Psoas muscle (tissue), 8 donors: ENCODE data around the gene MOSPD2. TPM values are rescaled to one million over a fixed set of nuclear protein-coding genes. Genes with fewer than 3 reads are reported as not detected.

Source experiments
- ATAC-seq, 4 donors: fragments of 200-7000 bp; cut with Tn5 transposase; one replicate each; pipeline ENCODE4 v1.9.1; 2020; ENCODE audit warnings: moderate library complexity in 3 of 4, mild to moderate bottlenecking in 2 of 4
- DNase-seq, 2 donors: peaks; one replicate each; pipeline ENCODE4 v3.0.0-alpha.2; 2020
- H3K27ac ChIP-seq: fragments of 200-600 bp; one replicate; pipeline ENCODE4 v1.8.0; 2022
- H3K27me3 ChIP-seq, 3 donors: fragments of 200-600 bp in 1 of 3; one replicate each; pipeline versions ENCODE4 v1.6.1 to v1.8.0; 2013 to 2022; ENCODE audit warnings: low read length in 2 of 3, mild to moderate bottlenecking in 2 of 3, moderate library complexity in 1 of 3; ENCODE audit not compliant: insufficient read depth in 3 of 3
- H3K36me3 ChIP-seq, 2 donors: fragments of 200-600 bp in 1 of 2; one replicate each; pipeline versions ENCODE4 v1.6.1 to v1.8.0; 2013 to 2022; ENCODE audit warnings: low read depth in 1 of 2, mild to moderate bottlenecking in 1 of 2, moderate library complexity in 1 of 2; ENCODE audit not compliant: insufficient read depth in 1 of 2
- H3K4me1 ChIP-seq: fragments of 200-600 bp; one replicate; pipeline ENCODE4 v1.8.0; 2022
- H3K4me3 ChIP-seq: fragments of 200-600 bp; one replicate; pipeline ENCODE4 v1.8.0; 2022; ENCODE audit warnings: mild to moderate bottlenecking
- H3K9me3 ChIP-seq: fragments of 200-600 bp; one replicate; pipeline ENCODE4 v1.8.0; 2022
- WGBS, 3 donors: extraction: QIAGEN DNeasy Blood & Tissue Kit; methylation state at CpG; one replicate each; pipeline versions ENCODE4 v1.1.6 to v1.1.7; 2013; 5-methylcytosine and 5-hydroxymethylcytosine counted together
- intact Hi-C, 2 donors: fragments of 100-400 bp; cut with DNase I; formaldehyde crosslinking; loops; one replicate each; pipeline versions ENCODE4 v1.11.0 to v1.14.2; 2022
- polyA plus RNA-seq, 3 donors: library from polyadenylated mRNA; stranded (reverse); fragments of 200-250 nt; gene quantifications; one replicate each; pipeline ENCODE4 v1.2.3, GENCODE V29; 2013
- total RNA-seq, 4 donors: library from RNA; stranded (reverse); fragmentation: NEBNext Ultra II Directional in 2 of 4; extraction: Animal tissue kit (Norgen Biotek cat#: 25700) in 2 of 4; gene quantifications; one replicate each; pipeline versions ENCODE4 v1.2.1 to v1.2.4, GENCODE V29; 2021 to 2023
- TF ChIP-seq, protein P1 (sequence below): fragments of 200-600 bp; IDR thresholded peaks from one replicate; pipeline ENCODE4 v1.8.0; 2022; ENCODE audit warnings: antibody characterized with exemption
- donor health status: healthy with polysubstance abuse.
- donor health status: DM: no; HTN: no; CAD: no; lungs with moderate emphysema.
- donor health status: Bipolar disorder and iron deficiency.
- donor health status: healthy.
- donor health status: DM: yes; HTN: yes; CAD: no.
- donor health status: DM: no; HTN: no; CAD: no.
- donor health status: DM: no; HTN: no; CAD: no.
- donor health status: DM: yes; HTN: yes; CAD: no.

MOSPD2 gene
- total and polyA plus RNA-seq, 7 donors = 1.2 to 3.5 (median 2.3) TPM

DNA sequence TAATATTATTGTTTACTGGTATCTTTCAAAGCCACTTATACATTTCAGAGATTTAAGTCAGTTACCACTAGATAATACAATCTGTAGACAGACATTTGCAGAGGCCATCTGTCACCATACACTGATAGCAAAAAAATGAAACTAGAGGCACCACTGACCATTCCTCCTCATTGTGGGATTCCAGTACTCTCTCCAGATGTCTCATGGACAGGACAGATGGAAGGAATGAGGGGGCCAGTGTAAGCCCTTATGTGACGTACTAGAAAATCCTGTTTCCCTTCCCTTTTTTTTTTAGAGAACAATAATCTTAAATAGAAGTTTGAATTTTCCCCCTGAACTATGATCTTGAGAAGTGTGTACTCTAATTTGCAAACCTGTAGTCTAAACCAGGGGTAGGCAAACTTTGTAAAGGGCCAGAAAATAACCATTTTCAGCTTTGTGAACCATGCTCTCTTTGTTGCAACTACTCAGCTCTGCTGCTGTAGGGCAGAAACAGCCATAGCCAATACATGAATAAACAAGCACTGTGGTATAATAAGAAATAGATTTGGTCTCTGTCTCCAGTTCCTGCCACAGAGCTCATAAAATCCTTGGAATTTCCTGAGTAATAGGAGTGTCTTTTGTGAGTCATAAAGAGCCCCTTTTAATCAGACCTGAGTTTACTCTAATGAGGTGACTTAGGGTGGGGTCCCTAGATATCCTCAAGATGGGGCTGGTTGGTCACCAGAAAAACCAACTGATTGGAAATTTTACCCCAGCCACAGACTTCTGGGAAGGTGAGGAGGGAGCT lies 90.4 kb downstream of the MOSPD2 start:
- DNase-seq (no peak), ATAC-seq (no peak)
- no peaks in the 10 kb centered on the region for H3K27me3 ChIP-seq
- intact Hi-C loops = no loop called here
- TF ChIP-seq, protein P1, sequence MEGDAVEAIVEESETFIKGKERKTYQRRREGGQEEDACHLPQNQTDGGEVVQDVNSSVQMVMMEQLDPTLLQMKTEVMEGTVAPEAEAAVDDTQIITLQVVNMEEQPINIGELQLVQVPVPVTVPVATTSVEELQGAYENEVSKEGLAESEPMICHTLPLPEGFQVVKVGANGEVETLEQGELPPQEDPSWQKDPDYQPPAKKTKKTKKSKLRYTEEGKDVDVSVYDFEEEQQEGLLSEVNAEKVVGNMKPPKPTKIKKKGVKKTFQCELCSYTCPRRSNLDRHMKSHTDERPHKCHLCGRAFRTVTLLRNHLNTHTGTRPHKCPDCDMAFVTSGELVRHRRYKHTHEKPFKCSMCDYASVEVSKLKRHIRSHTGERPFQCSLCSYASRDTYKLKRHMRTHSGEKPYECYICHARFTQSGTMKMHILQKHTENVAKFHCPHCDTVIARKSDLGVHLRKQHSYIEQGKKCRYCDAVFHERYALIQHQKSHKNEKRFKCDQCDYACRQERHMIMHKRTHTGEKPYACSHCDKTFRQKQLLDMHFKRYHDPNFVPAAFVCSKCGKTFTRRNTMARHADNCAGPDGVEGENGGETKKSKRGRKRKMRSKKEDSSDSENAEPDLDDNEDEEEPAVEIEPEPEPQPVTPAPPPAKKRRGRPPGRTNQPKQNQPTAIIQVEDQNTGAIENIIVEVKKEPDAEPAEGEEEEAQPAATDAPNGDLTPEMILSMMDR = no peak
- H3K27ac ChIP-seq = no peak overlapping the region
- peaks cover 2% of the 10 kb centered on the region for H3K9me3 ChIP-seq
- WGBS, 3 donors = 30 to 44% (median 43%) methylated on average over 1 of the region's 1 CpG
- no peaks in the 10 kb centered on the region for H3K36me3 ChIP-seq
- no peaks in the 10 kb centered on the region for H3K4me1 ChIP-seq
- H3K4me3 ChIP-seq = no peak overlapping the region

DNA sequence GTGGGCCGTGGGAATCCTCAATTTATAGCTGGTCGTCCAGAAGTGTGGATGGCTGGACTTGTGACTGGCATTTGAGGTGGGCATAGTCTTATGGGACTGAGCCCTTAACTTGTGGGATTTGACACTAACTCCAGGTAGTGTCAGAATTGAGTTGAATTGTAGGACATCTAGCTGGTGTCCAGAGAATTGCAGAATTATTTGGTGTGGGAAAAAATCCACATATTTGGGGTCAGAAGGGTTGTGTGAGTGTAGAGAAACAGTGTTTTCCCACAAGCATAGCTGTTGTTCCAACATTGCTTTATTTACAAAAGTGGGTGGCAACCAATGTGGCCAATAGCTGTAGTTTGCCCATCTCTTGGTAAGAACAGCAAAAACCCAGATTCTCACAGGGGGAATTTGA lies 91.3 kb downstream of the MOSPD2 start:
- no peak overlapping the region for H3K4me3 ChIP-seq
- H3K27ac ChIP-seq = no peak overlapping the region
- intact Hi-C loops = no loop called here
- ATAC-seq = no peak
- TF ChIP-seq, protein P1 = no peak
- peaks cover 2% of the 10 kb centered on the region for H3K9me3 ChIP-seq
- 49 to 81% (median 79%) methylated on average over 2 of the region's 2 CpGs for WGBS, 3 donors
- no peak for DNase-seq
- no peaks in the 10 kb centered on the region for H3K27me3 ChIP-seq
- H3K36me3 ChIP-seq = no peaks in the 10 kb centered on the region
- no peaks in the 10 kb centered on the region for H3K4me1 ChIP-seq

Other genes starting within 250 kb of the MOSPD2 start
- under 1 TPM; 0.11 to 0.32 (median 0.19) TPM for gene FANCB, start 352 bp upstream of the MOSPD2 start, total RNA-seq
- under 1 TPM; 0.11 to 0.40 (median 0.20) TPM for gene FANCB, start 352 bp upstream of the MOSPD2 start, polyA plus RNA-seq